Mucosa of rectum (tissue), 2 donors: Measurements from ENCODE around the gene WDFY1.
"Not testable (repeated sequence)": the region's sequence is repeated elsewhere in the genome, so short reads cannot be mapped to it uniquely, and the experiment has no call there.

Experiments
- H3K27ac ChIP-seq, 2 donors: one replicate each; pipeline ENCODE4 v1.7.0; 2013; ENCODE audit warnings: inconsistent platforms in 2 of 2, low read depth in 2 of 2, low read length in 2 of 2
- H3K27me3 ChIP-seq, 2 donors: one replicate each; pipeline ENCODE4 v1.7.0; 2013; ENCODE audit warnings: low read length in 2 of 2; ENCODE audit not compliant: control insufficient read depth in 2 of 2, insufficient read depth in 2 of 2
- H3K36me3 ChIP-seq, 2 donors: one replicate each; pipeline ENCODE4 v1.7.0; 2013; ENCODE audit warnings: low read length in 2 of 2; ENCODE audit not compliant: control insufficient read depth in 2 of 2, insufficient read depth in 2 of 2
- H3K4me1 ChIP-seq, 2 donors: one replicate each; pipeline ENCODE4 v1.7.0; 2013; ENCODE audit warnings: low read length in 2 of 2, mild to moderate bottlenecking in 1 of 2; ENCODE audit not compliant: control insufficient read depth in 2 of 2, insufficient read depth in 2 of 2
- H3K4me3 ChIP-seq, 2 donors: one replicate each; pipeline ENCODE4 v1.7.0; 2013; ENCODE audit warnings: low read length in 2 of 2
- H3K9ac ChIP-seq, 2 donors: one replicate each; pipeline ENCODE4 v1.7.0; 2013; ENCODE audit warnings: low read length in 2 of 2, low read depth in 1 of 2, mild to moderate bottlenecking in 1 of 2
- H3K9me3 ChIP-seq, 2 donors: one replicate each; pipeline ENCODE4 v1.7.0; 2013; ENCODE audit warnings: low read length in 2 of 2; ENCODE audit not compliant: control insufficient read depth in 2 of 2
- donor health status: healthy.
- donor health status: Normal muscosa, but diverticular disease.

Gene WDFY1

DNA sequence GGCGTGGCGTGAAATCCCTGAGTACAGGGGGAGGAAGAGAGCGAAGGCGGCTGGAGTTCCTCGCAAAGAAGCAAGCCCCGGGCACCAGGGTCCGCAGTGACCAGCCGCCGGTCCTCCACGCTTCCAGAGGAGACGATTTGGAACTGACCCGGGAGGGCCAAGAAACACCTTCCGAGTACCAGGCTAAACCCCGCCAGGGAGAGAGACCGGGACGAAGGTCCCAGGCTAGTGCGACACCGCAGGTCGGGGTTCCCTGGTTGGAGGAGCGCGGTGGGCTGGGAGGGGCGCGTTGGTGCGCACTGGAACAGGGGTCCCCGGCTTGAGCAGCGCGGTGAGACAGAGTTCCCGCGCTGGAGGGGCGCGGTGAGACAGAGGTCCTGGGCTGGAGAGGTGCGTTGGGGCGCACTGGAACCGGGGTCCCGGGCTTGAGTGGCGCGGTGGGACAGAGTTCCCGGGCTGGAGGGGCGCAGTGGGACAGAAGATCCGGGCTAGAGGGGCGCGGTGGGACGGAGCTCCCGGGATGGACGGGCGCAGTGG lies 901 bp downstream of the WDFY1 start:
- H3K9ac ChIP-seq: peak overlapping the region; percentile 91 to 97
- no peaks in the 10 kb centered on the region for H3K9me3 ChIP-seq
- peak overlapping the region; percentile 92 to 95 for H3K27ac ChIP-seq
- no peaks in the 10 kb centered on the region for H3K36me3 ChIP-seq
- H3K4me1 ChIP-seq: peaks cover 18 to 21% of the 10 kb centered on the region in 2 donors
- peak overlapping the region; percentile 82 to 95 for H3K4me3 ChIP-seq
- no peaks in the 10 kb centered on the region for H3K27me3 ChIP-seq

DNA sequence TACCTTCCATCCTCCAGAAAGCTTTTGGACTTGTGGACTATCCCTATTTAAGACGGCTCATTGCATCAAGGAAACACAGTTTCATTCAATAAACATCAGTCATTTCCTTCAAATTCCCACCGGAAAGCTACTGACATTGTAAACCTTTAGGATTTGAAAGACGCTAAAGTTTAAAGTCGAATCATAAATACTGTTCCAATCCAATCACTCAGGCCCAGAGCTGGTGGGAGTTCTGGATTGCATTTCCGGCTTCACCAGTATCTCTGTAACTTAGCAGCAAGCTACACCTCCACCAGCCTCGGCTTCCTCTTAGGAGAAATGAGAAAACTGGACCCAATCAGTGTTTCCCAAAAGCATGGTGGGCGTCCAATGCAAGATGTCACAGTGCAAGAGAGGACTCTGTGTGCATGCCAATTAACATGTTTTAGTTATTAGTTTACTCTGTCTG lies 1.6 kb downstream of the WDFY1 start:
- no peaks in the 10 kb centered on the region for H3K9me3 ChIP-seq
- H3K27ac ChIP-seq: peak overlapping the region; percentile 92 to 95
- H3K27me3 ChIP-seq: no peaks in the 10 kb centered on the region
- H3K36me3 ChIP-seq: no peaks in the 10 kb centered on the region
- peaks cover 18 to 21% of the 10 kb centered on the region in 2 donors for H3K4me1 ChIP-seq
- peak overlapping the region; percentile 65 to 97 for H3K9ac ChIP-seq
- peak overlapping the region; percentile 82 to 95 for H3K4me3 ChIP-seq

GRCh38 chr2:223943135-223943534 lies 2.0 kb downstream of the WDFY1 start:
- peak overlapping the region in 1 of 2 donors; percentile 44 for H3K9ac ChIP-seq
- no peaks in the 10 kb centered on the region for H3K27me3 ChIP-seq
- H3K4me1 ChIP-seq: peaks cover 20 to 21% of the 10 kb centered on the region in 2 donors
- H3K4me3 ChIP-seq: peak overlapping the region; percentile 43 to 82
- peak overlapping the region; percentile 92 to 95 for H3K27ac ChIP-seq
- no peaks in the 10 kb centered on the region for H3K36me3 ChIP-seq
- no peaks in the 10 kb centered on the region for H3K9me3 ChIP-seq

DNA sequence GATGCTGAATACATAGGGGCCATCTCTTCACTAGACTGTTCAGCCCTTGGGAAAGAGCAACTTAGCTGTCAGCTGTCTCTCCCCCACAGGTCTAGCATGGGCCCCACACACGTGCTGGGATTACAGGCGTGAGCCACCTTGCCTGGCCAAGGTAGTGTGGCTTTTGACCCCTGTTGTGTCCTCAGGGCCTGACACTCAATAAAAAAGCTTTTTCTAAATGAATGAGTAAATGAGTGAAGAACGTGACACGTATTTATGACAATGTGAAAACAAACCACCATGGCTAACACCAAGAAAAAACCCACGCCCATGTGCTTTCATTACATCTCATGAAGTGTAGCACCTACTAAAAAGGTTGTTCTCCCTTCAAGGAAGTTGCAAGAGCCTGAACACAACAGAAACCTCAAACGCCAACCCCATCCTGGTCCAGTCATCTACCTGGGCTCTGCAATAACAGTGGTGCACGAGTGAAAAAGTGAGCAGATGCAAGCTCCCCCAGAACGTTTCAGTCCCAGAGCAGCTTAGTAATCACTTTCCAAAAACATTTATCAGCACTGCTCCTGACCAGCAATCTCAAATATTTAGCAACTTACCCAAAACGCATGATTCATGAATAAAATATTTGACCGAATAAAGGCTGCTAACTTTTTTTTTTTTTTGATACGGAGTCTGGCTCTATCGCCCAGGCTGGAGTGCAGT lies 3.4 kb downstream of the WDFY1 start:
- Histone ChIP-seq H3K9me3 (no peaks in the 10 kb centered on the region), H3K9ac (no peak overlapping the region), H3K27ac (peak overlapping the region in 1 of 2 donors; percentile 4), H3K27me3 (no peaks in the 10 kb centered on the region), H3K36me3 (no peaks in the 10 kb centered on the region), H3K4me1 (peaks cover 21 to 22% of the 10 kb centered on the region in 2 donors), H3K4me3 (no peak overlapping the region)

DNA sequence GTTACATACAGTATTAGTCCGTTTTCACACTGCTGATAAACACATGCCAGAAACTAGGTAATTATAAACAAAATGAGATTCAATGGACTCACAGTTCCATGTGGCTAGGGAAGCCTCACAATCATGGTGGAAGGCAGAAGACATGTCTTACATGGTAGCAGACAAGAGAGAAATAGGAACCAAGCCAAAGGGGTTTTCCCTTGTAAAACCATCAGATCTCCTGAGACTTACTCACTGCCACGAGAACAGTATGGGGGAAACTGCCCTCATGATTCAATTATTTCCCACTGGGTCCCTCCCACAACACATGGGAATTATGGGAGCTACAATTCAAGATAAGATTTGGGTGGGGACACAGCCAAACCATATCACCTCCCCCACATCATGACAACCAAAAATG lies 5.7 kb downstream of the WDFY1 start:
- not testable (repeated sequence) for H3K27ac ChIP-seq, H3K27me3 ChIP-seq, H3K36me3 ChIP-seq, H3K9me3 ChIP-seq, H3K4me3 ChIP-seq, H3K9ac ChIP-seq
- peaks cover 22 to 24% of the 10 kb centered on the region in 2 donors for H3K4me1 ChIP-seq

- Histone ChIP-seq H3K36me3 (no peaks in the 10 kb centered on the region), H3K4me1 (peaks cover 12% of the 10 kb centered on the region in 2 donors), H3K9ac (no peak overlapping the region), H3K9me3 (no peaks in the 10 kb centered on the region), H3K27me3 (no peaks in the 10 kb centered on the region), H3K4me3 (no peak overlapping the region), H3K27ac (no peak overlapping the region)
These were observed 7.6 kb downstream of the WDFY1 start for GRCh38 chr2:223937535-223937934.

DNA sequence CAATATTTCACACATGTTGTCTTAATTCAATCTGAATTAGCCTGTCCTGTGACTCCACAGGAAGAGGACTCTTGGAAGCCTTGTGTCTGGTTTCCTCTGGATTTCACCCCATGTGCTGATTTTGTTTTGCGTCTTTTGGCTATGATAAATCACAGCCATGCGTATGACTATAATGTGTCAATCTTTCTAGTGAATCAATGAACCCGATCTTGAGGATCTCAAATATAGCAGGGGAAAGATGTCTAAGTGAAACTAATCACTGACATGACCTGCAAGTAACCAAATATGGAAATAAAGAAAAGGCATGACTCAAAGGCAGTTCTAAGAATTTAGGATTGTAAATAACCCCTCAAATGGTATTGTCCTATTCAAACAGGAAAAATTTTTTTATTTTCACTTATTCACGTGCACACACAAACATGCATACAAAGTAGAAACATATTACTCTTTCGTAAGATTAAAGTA lies 8.2 kb downstream of the WDFY1 start:
- H3K9ac ChIP-seq: no peak overlapping the region
- no peaks in the 10 kb centered on the region for H3K36me3 ChIP-seq
- H3K27ac ChIP-seq: no peak overlapping the region
- no peaks in the 10 kb centered on the region for H3K9me3 ChIP-seq
- H3K4me3 ChIP-seq: no peak overlapping the region
- no peaks in the 10 kb centered on the region for H3K27me3 ChIP-seq
- H3K4me1 ChIP-seq: peaks cover 9 to 10% of the 10 kb centered on the region in 2 donors

DNA sequence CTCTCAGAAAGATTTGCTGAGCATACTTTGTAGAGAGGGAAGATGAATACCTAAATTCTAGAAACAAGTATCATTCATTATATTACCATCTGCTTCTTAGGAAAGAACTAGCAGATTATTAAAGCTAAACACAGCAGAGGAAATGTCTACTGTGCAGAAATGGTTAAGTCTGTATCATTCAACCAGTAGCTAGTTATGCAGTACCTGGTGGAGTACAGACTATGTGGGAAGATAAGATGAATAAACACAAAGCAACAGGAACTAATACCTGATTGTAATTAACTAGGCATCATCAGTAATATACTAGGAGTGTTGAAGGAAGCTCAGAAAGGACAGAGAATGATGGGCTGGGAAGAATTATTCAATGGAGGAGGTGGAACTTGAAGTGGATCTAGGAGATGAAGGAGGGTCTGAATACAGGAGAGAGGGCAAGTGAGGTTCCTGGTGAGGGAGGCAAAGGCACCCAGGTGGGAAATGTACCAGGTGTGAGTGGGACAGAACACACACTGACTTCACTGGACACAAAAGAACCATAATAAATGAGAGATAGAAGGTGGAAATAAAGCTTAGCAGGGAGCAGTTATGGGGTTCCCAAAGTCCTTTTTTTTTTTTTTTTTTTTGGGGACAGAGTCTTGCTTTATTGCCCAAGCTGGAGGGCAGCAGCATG lies 9.5 kb downstream of the WDFY1 start:
- H3K27ac ChIP-seq: no peak overlapping the region
- peaks cover 3 to 6% of the 10 kb centered on the region in 2 donors for H3K4me1 ChIP-seq

GRCh38 chr2:223934870-223935269 lies 10.3 kb downstream of the WDFY1 start:
- H3K4me3 ChIP-seq: no peak overlapping the region
- no peaks in the 10 kb centered on the region for H3K27me3 ChIP-seq
- H3K27ac ChIP-seq: no peak overlapping the region
- H3K36me3 ChIP-seq: no peaks in the 10 kb centered on the region
- no peak overlapping the region for H3K9ac ChIP-seq
- H3K4me1 ChIP-seq: peaks cover 3 to 12% of the 10 kb centered on the region in 2 donors
- H3K9me3 ChIP-seq: no peaks in the 10 kb centered on the region

More for the DNA sequence above, 9.5 kb downstream of the WDFY1 start:
- no peaks in the 10 kb centered on the region for H3K9me3 ChIP-seq
- H3K27me3 ChIP-seq: no peaks in the 10 kb centered on the region
- no peak overlapping the region for H3K4me3 ChIP-seq
- H3K36me3 ChIP-seq: no peaks in the 10 kb centered on the region
- no peak overlapping the region for H3K9ac ChIP-seq
